ENCODE measurements around the gene KRT25.

DNA sequence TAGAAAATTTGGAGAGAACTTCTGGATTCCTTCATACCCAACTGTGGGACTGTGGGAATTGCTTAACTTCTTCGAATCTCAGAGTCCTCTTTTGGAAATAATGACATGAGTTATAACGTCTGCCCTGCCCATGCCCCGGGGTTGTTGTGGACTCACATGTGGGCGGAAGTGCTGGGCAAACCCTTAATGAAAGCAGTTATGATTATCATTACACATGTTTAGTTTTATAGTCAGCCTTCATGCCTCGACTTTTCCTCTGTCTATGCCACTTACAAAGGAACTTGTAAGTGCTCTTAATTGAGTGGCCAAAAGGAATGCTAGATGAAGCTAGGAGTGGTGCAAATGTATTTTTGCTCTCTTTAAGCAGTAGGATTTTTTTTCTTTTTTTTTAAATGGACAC, 23.3 kb upstream of the KRT25 start:
- TF ChIP-seq CTCF (IDR thresholded peaks at IDR 0.05; ENCODE audit: low read depth, low read length), result no peak
- no peak for TF ChIP-seq EZH2phosphoT487 (IDR thresholded peaks at IDR 0.05; ENCODE audit: low read depth)

Data from OCI-LY3 (cell line).